Adrenal gland (tissue), 12 donors: Measurements from ENCODE around the gene LDLRAD2. TPM values are rescaled to one million over a fixed set of nuclear protein-coding genes. Genes with fewer than 3 reads are reported as not detected.

Experiments
- DNase-seq, 7 donors: peaks; one replicate each; pipeline ENCODE4 v3.0.0-alpha.2; 2019 to 2020
- H3K27ac ChIP-seq, 5 donors: fragments of 200-600 bp; sonication (generic) in 4 of 5; 1 replicate in 3 of 5; 2 replicates in 2 of 5; pipeline versions ENCODE4 v1.5.1 to v1.8.0; 2016 to 2020; ENCODE audit warnings: mild to moderate bottlenecking in 1 of 5
- H3K27me3 ChIP-seq: fragments of 200-600 bp; 2 replicates; pipeline ENCODE4 v1.8.0; 2021
- H3K36me3 ChIP-seq, 2 donors: fragments of 200-600 bp; replicated peaks in 1 of 2; 1 replicate in 1 of 2; 2 replicates in 1 of 2; pipeline versions ENCODE4 v1.5.1 to v1.8.0; 2018 to 2022
- H3K4me1 ChIP-seq, 2 donors: fragments of 200-600 bp; replicated peaks in 1 of 2; 1 replicate in 1 of 2; 2 replicates in 1 of 2; pipeline versions ENCODE4 v1.5.1 to v1.8.0; 2018 to 2021
- H3K4me3 ChIP-seq, 4 donors: fragments of 200-600 bp; sonication (generic) in 3 of 4; one replicate each; pipeline ENCODE4 v1.5.1; 2016 to 2018
- H3K9me3 ChIP-seq, 3 donors: fragments of 200-600 bp; sonication (generic) in 1 of 3; replicated peaks in 1 of 3; 1 replicate in 2 of 3; 2 replicates in 1 of 3; pipeline versions ENCODE4 v1.5.1 to v1.8.0; 2016 to 2021
- POLR2A ChIP-seq, 2 donors: fragments of 450-650 bp; IDR thresholded peaks; one replicate each; pipeline ENCODE4 v1.6.1; 2017; ENCODE audit warnings: antibody characterized with exemption in 2 of 2, mild to moderate bottlenecking in 2 of 2, moderate library complexity in 1 of 2
- WGBS, 4 donors: extraction: QIAGEN DNeasy Blood & Tissue Kit in 2 of 4; methylation state at CpG; one replicate each; pipeline versions ENCODE4 v1.1.5 to v1.1.7; 2013 to 2017; 5-methylcytosine and 5-hydroxymethylcytosine counted together
- intact Hi-C, 2 donors: fragments of 100-400 bp; cut with DNase I; formaldehyde crosslinking; loops; one replicate each; pipeline versions ENCODE4 v1.14.1 to v1.15.0; 2022 to 2023
- polyA plus RNA-seq, 3 donors: library from polyadenylated mRNA; stranded (reverse); fragments of 200-250 nt in 2 of 3; fragments of 350-450 nt in 1 of 3; fragmentation: Illumina TruSeq in 1 of 3; extraction: RNeasy Lipid Tissue Mini Kit (QIAGEN cat#74804) in 1 of 3; gene quantifications; one replicate each; pipeline ENCODE4 v1.2.3, GENCODE V29; 2013 to 2014
- total RNA-seq, 9 donors: library from RNA; depleted of rRNA in 4 of 9; stranded (reverse); fragments of >200 nt in 4 of 9; fragments of 120-200 nt in 1 of 9; fragmentation: NEBNext Ultra II Directional in 1 of 9; extraction: Animal tissue kit (Norgen Biotek cat#: 25700) in 1 of 9; gene quantifications; one replicate each; pipeline versions ENCODE4 v1.1.0 to v1.2.4, GENCODE V29; 2013 to 2023
- TF ChIP-seq, protein P1 (sequence below), 6 experiments: fragments of 450-650 bp in 4 of 6; fragments of 200-600 bp in 2 of 6; sonication (generic) in 1 of 6; IDR thresholded peaks; 1 replicate in 5 of 6; 2 replicates in 1 of 6; pipeline versions ENCODE4 v1.5.1 to v1.8.0; 2016 to 2021; ENCODE audit warnings: antibody characterized with exemption in 6 of 6, mild to moderate bottlenecking in 2 of 6, moderate library complexity in 1 of 6
- donor health status: healthy with polysubstance abuse.
- donor health status: Bipolar disorder and iron deficiency.
- donor health status: DM: yes; HTN: yes; CAD: no.
- donor health status: DM: no; HTN: no; CAD: no.
- donor health status: DM: no; HTN: no; CAD: no.
- donor health status: DM: yes; HTN: yes; CAD: no.

LDLRAD2 gene
- total and polyA plus RNA-seq, 12 donors = 0.16 to 9.4 (median 1.1) TPM; not detected in 1

DNA sequence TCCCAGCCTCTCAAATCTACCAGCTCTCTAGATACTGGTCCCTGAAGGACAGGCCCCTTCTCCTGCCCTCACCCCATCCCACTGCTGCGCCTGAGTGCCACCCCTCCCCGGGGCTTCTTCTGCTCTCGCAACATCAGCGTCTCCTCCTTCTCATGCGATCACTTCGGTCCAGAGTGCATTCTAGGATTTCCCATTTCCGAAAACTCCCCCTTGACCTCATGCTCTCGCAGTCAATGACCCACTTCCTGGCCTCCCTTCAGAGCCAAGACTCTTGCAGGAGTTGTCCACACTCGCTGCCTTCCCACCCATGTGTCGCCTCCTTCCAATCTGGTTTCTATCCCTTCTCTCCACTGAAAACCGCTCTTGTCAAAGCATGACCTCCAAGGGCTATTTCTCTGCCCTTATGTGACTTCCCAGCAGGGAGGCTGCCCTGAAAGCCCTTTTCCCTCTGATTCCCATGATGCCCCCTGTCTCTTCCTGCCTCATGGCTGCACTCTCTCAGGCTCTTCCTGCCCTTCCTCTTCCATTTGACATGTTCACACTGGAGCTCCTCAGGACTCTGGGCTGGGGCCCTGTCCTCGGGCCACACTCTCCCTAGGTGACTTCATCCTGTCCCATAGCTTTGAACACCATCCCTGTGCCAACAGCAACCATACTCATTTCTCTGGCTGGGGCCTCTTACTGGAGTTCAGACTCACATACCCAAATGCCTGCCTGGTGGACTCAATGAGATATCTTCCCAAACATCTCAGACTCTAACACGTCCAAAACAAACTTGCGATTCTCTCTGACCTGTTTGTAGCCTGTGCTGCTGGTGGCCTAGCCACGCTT is 46.0 kb downstream of the LDLRAD2 start:
- H3K9me3 ChIP-seq = no peaks in the 10 kb centered on the region
- H3K4me1 ChIP-seq = peaks cover 6 to 13% of the 10 kb centered on the region in 2 donors
- DNase-seq = peak in 2 of 7 donors; percentile 17 to 21
- no peaks in the 10 kb centered on the region for H3K27me3 ChIP-seq
- TF ChIP-seq POLR2A (IDR thresholded peaks at IDR 0.05) = no peak
- TF ChIP-seq, protein P1, sequence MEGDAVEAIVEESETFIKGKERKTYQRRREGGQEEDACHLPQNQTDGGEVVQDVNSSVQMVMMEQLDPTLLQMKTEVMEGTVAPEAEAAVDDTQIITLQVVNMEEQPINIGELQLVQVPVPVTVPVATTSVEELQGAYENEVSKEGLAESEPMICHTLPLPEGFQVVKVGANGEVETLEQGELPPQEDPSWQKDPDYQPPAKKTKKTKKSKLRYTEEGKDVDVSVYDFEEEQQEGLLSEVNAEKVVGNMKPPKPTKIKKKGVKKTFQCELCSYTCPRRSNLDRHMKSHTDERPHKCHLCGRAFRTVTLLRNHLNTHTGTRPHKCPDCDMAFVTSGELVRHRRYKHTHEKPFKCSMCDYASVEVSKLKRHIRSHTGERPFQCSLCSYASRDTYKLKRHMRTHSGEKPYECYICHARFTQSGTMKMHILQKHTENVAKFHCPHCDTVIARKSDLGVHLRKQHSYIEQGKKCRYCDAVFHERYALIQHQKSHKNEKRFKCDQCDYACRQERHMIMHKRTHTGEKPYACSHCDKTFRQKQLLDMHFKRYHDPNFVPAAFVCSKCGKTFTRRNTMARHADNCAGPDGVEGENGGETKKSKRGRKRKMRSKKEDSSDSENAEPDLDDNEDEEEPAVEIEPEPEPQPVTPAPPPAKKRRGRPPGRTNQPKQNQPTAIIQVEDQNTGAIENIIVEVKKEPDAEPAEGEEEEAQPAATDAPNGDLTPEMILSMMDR (IDR thresholded peaks at IDR 0.05) = no peak
- H3K4me3 ChIP-seq = no peak overlapping the region
- intact Hi-C loops = no loop called here
- 65 to 80% (median 68%) methylated on average over 14 to 15 of the region's 15 CpGs for WGBS, 4 donors
- H3K27ac ChIP-seq = peak overlapping the region in 1 of 5 donors; percentile 27
- H3K36me3 ChIP-seq = peaks cover 0 to 89% of the 10 kb centered on the region in 2 donors

DNA sequence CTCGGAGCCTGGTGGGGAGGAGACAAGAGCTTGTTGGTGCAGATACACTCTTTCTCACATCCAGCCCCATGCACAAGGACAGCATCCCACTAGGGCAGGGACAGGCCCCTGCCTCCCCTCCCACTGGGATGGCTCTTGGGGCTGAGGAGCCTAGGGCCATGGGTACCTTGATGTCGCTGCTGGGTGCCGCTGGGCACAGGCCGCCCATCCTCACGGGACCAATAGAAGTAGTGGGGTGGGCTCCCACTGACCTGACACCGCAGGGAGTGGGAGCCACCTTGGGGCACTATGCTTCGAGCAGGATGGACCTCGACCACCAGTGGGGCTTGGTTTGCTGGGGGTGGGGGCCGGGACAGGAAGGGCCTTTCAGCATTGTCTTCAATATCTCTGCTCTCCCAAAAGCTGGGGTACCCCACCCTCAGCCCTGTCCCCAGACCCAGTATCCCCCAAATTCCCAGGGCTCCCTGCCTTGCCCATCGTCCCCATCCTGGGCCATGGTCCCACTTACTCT is 47.7 kb downstream of the LDLRAD2 start:
- Histone ChIP-seq H3K36me3 (peaks cover 0 to 89% of the 10 kb centered on the region in 2 donors), H3K4me1 (peaks cover 6 to 13% of the 10 kb centered on the region in 2 donors), H3K27ac (no peak overlapping the region), H3K9me3 (no peaks in the 10 kb centered on the region), H3K4me3 (no peak overlapping the region), H3K27me3 (no peaks in the 10 kb centered on the region)
- WGBS, 4 donors = 91 to 100% (median 94%) methylated on average over 5 to 10 of the region's 10 CpGs
- intact Hi-C loops = loop anchor here in 1 of 2 donors (10.0 kb wide), 1 partner anchor 105 kb away; no protein-coding TSS in a partner anchor
- TF ChIP-seq, protein P1 (IDR thresholded peaks at IDR 0.05) = no peak
- no peak for TF ChIP-seq POLR2A (IDR thresholded peaks at IDR 0.05)
- DNase-seq = no peak

GRCh38 chr1:21860971-21861370 is 48.9 kb downstream of the LDLRAD2 start:
- H3K27me3 ChIP-seq = no peaks in the 10 kb centered on the region
- H3K27ac ChIP-seq = peak overlapping the region in 2 of 5 donors; percentile 5 to 73
- no peak for TF ChIP-seq POLR2A (IDR thresholded peaks at IDR 0.05)
- TF ChIP-seq, protein P1 (IDR thresholded peaks at IDR 0.05) = no peak
- no peaks in the 10 kb centered on the region for H3K9me3 ChIP-seq
- WGBS, 4 donors = 88 to 93% (median 88%) methylated on average over 3 of the region's 3 CpGs
- peaks cover 0 to 89% of the 10 kb centered on the region in 2 donors for H3K36me3 ChIP-seq
- no peak overlapping the region for H3K4me3 ChIP-seq
- H3K4me1 ChIP-seq = peaks cover 6 to 13% of the 10 kb centered on the region in 2 donors
- intact Hi-C loops = loop anchor here in 1 of 2 donors (10.0 kb wide), 1 partner anchor 104 kb away; no protein-coding TSS in a partner anchor
- no peak for DNase-seq
